WI38 (cell line): ENCODE data around the gene CST8.

Experiments
- H3K4me3 ChIP-seq: 2 replicates; pipeline ENCODE4 v1.5.1; 2011; ENCODE audit warnings: low read depth, mild to moderate bottlenecking, control low read depth, low read length
- TF ChIP-seq, protein P1 (sequence below): IDR thresholded peaks from 2 replicates; pipeline ENCODE4 v1.5.1; 2012; ENCODE audit warnings: low read depth, mild to moderate bottlenecking, control low read depth, low read length

Gene CST8

DNA sequence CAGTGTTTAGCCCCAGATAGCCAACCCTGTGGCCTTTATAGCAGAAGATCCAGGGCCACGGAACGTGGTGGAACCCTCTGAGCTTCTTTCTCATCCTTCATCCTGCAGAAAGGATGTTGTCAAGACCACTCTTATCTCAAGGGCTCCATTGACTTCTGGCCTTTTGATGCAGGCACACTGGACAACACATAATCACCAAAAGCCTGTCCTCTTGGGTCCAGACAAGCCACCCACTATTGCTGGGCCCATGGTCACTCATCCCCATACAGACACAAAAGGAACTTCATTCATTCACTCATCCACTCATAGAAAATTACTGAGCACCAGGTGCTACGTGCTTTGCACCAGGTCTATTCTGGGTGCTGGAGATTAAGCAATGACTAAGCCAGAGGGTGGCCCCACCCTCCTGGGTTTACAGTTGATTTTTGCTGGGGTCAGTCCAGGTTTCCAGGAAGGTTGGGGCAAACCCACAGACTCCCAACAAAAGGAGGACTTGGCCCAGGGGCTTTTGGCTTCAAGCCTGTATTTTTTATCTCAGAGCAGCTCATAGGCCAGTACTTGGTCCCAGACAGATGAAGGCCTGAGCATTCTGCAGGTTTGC is 2.4 kb downstream of the CST8 start:
- TF ChIP-seq, protein P1, sequence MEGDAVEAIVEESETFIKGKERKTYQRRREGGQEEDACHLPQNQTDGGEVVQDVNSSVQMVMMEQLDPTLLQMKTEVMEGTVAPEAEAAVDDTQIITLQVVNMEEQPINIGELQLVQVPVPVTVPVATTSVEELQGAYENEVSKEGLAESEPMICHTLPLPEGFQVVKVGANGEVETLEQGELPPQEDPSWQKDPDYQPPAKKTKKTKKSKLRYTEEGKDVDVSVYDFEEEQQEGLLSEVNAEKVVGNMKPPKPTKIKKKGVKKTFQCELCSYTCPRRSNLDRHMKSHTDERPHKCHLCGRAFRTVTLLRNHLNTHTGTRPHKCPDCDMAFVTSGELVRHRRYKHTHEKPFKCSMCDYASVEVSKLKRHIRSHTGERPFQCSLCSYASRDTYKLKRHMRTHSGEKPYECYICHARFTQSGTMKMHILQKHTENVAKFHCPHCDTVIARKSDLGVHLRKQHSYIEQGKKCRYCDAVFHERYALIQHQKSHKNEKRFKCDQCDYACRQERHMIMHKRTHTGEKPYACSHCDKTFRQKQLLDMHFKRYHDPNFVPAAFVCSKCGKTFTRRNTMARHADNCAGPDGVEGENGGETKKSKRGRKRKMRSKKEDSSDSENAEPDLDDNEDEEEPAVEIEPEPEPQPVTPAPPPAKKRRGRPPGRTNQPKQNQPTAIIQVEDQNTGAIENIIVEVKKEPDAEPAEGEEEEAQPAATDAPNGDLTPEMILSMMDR = no peak
- H3K4me3 ChIP-seq = no peak overlapping the region

DNA sequence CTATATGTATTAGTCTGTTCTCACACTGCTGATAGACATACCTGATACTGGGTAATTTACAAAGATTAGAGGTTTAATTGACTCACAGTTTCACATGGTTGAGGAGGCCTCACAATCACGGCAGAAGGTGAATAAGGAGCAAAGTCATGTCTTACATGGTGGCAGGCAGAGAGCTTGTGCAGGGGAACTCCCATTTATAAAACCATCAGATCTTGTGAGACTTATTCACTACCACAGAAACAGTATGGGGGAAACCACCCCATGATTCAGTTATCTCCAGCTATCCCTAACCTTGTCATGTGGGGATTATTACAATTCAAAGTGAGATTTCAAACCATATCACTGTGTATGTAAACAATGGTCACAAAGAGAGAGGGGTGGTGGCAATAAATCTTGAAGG is 6.6 kb downstream of the CST8 start:
- TF ChIP-seq, protein P1 = no peak
- H3K4me3 ChIP-seq = no peak overlapping the region

DNA sequence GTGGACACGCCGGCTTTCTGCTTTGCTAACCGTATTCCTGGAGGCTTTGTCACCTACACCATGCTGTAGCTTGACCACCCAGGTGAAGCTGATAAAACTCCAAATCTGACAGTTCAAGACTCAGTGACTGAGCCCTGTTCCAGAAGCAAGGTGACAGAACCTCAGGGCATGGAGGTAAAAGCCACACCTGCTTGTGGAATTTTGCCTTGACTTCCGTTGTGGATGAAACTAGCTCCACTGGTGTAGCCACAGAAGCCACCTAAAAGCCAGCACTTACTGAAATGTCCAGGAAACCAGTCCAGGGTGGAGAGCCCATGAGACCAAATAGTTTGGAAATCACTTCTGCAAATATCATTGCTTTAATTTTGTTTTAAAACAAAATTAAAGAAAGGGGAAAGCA is 11.0 kb downstream of the CST8 start:
- TF ChIP-seq, protein P1 = no peak
- H3K4me3 ChIP-seq = no peak overlapping the region

DNA sequence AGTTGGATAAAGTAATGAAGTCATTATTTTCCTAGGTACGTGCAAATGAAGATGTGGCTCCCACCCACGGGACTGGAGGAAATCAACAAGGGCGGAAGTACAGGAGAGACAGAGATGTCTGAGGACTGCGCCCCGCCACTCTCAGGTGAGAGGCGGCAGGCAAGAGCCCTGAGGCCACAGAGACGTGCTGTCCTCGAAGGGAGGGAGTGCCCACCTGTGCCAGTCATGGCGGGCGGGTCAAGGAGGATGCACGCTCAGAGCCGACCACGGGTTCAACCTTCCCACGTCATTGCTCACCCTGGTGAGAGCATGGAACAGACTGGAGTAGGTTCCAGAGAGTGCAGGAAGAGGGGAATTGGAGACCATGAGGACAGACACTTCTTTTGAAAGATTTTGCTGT is 12.7 kb downstream of the CST8 start:
- H3K4me3 ChIP-seq = no peak overlapping the region
- TF ChIP-seq, protein P1 = no peak

DNA sequence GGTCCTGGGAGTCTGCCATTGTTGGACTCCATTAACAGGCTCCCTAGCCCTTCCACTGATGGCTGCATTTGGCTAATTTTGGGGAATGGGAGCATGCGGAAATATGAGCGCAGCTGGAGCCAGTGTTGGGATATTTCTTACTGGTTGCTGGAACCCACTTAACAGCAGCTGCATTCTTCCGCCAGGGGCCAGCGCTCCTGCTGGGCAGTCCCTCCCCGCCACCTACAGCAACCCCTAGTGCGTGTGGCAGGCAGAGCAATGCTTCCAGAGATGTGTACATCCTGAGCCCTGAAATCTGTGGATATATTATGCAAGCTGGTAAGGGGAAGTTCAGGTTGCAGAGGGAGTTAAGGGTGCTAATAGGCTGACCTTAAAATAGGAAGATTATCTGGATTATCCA is 16.4 kb downstream of the CST8 start:
- H3K4me3 ChIP-seq = no peak overlapping the region
- TF ChIP-seq, protein P1 = no peak

- TF ChIP-seq, protein P1 = no peak
- no peak overlapping the region for H3K4me3 ChIP-seq
Observed at GRCh38 chr20:23508449-23509229, 17.7 kb downstream of the CST8 start.

- no peak overlapping the region for H3K4me3 ChIP-seq
- TF ChIP-seq, protein P1 = no peak
Observed at GRCh38 chr20:23509247-23509913, 18.5 kb downstream of the CST8 start.
